NOMO-1 treated with DMSO at 0.1 percent for 48 hours (cell line): ENCODE results near the gene KEL.

ENCODE experiments used
- DNase-seq: peaks from one replicate; lab custom pipeline; 2025; ENCODE audit not compliant: unreplicated experiment; lab: John Stamatoyannopoulos, UW

The KEL gene

DNA sequence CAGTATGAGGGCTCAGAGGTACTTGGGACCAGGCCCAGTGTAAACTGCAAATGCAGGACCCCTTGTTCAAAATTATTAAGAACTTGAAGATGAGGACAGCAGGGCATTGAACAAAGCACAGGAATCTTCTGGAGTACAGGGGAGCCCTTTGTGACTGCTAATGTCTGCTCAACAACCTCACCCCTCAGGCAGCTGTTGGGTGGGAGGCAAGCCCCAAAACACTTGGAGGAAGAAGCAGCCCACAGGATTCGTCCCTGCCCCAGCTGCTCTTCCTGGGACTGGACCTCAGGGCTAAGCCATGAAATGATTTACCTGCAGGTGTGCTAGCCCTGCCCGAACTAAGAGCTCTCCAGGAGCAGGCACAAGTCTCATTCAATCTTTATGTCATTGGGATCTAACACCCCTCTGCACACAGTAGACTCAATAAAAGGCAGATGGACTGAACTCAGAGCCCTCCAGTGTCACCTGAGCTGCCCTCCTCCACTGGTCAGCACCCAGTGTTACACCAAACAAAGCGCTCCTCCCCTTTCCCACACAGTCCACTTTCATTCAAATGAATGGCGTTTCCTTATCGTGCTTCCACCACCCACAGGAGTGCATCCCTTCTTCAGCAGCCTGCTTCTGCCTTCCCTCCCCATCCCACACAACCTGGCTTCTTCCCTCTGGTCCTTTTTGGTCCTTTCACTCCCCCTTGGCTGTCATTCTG lies 29.6 kb downstream of the KEL start:
- no peak for DNase-seq

DNA sequence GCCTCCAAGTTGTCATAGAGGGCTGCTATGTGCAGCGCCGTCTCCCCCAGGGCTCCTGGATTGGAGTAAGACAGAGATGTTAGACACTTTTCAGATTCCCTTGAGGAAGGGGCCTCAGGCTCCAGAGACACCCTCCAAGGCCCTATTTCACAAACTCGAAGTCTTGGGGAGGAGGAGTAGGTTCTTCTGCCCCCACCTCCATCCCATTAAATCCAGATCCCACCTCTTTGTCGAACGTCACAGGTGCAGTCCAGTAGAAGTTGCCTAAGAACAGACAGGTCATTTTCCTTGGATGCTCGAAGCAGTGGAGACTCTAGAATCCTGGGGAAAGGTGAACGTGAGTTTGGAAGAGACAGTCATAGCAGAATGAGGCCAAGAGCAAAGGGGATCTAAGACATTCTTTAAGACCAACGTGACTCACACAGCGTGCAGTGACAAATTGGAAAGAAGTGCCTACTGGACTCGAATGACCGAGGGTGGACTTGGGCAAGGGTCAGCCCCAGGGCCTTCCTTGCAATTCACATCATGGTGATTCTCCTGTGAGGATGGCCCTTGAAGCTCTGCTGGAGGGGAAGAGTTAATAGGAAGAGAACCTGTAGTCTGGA lies 31.9 kb downstream of the KEL start:
- no peak for DNase-seq

DNA sequence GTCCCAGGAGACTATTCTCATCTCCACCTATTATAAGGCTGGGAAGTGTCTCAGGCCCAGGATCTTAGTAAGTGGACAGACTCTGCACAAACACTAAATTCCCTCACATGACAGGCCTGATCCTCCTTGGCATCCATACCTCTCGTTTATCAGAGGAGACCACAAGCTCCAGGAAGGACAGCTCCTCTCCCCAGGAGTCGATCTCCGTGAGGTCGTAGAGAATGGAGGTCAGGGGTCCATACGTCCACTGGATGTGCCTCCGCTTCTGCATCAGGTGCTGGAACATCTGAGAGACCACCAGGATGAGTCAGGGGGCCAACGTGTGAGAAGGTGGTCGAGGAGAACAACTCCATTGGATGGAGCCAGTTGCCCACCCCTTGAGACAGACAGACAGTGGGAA lies 34.2 kb downstream of the KEL start:
- DNase-seq, result no peak

DNA sequence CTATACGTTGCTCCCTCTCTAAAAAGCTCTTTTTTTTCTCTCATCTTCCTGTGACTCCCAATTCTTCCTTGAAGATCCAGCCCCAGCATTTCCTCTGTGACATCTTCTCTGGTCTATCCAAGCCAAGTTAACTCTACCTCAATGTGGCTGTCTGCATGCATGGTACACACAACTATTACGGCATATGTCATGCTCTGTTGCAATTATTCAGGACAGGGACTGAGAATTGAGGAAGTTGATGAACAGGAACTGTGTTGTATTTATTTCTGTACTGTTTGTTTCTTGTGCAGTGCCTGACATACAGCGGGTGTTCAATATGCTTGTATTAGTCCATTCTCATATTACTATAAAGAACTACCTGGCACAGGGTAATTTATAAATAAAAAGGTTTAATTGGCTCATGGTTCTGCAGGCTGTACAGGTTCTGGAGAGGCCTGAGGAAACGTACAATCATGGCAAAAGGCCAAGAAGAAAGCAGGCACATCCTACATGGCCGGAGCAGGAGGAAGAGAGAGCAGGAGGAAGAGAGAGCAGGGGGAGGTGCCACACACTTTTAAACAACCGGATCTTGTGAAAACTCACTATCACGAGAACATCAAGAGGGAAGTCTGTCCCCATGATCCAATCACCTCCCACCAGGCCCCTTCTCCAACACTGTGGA lies 34.9 kb downstream of the KEL start:
- peak; percentile 66 for DNase-seq

DNA sequence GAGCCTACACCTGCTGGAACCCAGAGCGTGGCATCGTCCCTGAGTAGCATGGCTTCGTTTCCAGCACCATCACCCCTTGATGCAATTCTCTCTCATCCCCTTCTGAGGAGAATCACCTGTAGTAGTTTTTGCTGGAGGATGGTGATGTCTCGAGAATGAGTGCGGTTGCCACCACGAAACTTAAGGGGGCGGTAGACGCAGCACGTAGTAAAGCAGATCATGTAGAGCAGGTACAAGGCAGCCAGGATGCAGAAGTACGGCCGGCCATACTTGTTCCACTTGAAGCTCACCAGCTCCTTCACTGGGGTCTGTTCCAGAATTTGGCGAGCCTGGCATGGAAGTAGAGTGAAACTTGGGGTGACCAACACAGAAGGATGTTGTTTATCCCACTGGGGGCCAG lies 36.8 kb downstream of the KEL start:
- DNase-seq, result no peak

DNA sequence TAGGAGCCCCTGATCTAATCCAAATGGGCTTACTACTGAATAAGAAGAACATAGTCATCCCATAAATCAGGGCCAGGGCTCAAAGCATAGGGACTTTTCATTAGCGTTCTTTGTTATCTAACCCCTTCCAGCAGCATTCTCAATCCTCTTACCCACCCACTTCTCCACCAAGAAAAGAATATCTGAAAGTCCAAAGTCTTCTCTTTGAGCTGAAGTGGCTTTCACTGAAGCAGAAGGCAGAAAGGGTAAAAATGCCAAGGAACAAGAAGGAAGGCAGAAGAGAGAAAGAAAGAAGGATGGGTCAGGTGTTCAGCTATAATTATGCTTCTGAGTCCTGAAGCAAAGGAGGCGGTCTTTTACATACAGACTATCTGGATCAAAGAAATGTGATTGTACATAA lies 38.8 kb downstream of the KEL start:
- no peak for DNase-seq

DNA sequence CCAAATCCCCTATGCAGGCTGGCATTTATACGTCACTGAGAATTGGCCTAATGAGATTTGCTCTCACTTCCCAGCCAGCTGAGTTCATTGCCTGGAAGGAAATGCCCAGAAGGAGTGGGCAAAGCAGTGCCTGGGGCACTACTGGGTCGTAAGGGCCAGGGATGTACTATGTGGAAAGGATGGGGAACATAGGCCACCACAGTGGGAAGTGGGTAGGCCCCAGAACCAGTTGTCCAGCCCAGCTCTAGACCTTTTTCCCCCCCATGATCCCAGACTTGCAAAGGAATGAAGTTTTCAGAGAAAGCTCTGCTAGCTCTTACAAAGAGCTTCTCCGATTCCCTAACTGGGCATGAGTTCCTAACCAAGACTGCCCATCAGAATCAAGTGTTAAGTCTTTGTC lies 42.5 kb downstream of the KEL start:
- no peak for DNase-seq

DNA sequence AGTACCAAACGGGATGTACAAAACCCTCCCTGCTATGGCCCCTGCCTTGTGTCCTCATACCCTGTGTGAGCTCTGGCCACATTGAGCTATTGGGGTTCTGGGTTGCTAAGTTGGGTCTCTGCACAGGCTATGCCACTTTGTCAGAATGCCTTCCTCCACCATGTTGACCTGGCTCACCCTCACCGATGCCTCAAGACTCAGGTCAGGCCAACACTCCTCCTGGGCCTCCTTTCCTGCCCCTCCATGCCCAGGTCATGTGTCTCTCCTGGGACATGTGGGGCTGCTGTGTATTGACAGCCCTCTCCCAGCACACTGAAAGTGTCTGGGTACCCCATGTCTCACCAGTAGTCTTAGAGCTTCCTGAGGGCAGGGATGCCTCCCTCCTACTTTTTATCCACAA lies 43.3 kb downstream of the KEL start:
- DNase-seq, result no peak

DNA sequence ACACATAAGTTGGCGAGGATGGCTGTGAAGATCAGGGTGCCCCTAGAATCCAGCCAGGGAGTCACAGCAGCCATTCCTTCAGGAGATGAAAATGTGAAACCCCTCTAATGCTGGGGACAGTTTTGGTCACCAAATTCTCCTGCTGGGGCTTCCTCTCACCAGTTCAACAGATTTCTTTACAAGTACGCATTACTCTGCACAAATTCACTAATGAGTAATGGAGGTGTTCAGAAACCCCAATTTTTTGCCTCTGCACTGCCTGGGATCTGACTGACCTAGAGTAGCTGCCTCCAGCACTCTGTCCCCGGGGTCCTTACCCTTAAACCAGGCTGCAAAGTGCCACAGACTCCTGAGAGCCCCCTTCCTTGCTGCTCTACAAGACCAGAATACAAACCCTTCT lies 44.7 kb downstream of the KEL start:
- no peak for DNase-seq

DNA sequence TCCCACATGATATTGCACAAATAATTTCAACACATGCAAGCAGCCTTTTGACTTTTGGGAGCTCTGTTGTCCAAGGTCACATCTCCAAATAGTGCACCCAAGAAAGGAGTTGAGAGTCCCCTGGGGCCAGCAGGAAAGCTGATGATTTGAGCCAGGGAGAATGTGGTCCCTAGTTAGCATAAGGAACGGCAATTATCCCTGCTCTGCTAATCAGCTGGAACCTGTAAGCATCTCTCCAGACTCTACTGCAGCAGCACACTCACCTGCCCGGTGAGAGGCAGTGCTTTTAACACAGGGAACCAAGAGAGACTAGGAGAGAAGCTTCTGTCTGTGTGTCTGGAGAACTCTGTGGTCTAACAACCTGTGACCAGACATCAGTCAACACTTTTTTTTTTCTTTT lies 45.7 kb downstream of the KEL start:
- no peak for DNase-seq

DNA sequence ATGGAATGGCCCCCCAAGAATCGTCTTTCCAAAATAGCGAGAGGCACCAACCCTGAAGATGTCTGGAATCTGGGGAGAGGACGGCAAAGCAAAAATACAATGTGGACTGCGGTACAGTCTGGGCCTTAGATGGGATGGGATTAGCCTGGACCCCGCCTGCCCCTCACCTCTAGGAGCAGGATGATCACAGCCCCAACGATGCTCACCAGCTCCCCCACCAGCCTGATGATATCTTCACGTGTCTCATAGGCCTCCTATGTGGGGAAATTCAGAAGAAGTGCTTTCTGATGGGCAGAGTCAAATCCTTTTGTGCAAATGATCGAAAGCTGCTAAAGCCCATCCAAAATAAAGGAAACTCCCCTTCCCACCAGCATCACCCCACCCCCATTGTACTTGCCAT lies 46.8 kb downstream of the KEL start:
- no peak for DNase-seq

DNA sequence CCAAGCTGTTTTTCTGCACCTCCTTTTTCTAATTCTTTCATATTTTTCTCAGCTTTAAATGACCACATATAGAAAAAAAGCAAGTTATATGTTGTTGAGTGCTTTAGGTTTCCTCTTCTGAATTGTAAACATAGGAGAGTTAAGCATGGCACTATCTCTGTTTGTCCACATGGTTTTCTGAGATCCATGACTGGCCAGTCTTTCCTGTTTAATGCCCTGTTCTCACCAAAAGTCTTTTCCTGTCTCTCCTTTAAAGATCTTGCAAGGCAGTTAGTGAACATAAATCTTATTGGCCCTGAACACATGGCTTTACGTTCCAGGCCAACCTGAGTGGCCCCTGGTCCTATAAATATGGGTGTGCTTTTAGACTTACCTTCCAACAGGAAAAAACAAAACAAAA lies 48.0 kb downstream of the KEL start:
- no peak for DNase-seq

DNA sequence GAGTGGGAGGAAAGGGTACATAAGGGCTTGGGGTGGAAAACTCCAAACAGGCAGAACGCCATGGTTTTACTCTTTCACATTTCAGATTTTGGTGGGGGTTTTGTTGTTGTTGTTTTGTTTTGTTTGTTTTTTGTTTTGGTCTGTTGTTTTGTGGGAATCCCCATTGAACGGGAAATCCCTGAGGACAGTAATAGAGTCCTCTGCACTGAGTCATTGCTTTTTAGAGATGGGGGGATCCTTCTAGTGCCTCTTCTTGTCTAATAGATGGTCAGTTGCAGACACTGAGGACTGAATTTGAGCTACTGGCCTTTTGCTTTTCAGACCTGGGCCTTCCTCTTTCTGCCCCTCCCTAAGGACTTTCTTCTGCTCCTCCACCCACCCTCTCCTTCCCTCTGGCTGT lies 48.6 kb downstream of the KEL start:
- no peak for DNase-seq

DNA sequence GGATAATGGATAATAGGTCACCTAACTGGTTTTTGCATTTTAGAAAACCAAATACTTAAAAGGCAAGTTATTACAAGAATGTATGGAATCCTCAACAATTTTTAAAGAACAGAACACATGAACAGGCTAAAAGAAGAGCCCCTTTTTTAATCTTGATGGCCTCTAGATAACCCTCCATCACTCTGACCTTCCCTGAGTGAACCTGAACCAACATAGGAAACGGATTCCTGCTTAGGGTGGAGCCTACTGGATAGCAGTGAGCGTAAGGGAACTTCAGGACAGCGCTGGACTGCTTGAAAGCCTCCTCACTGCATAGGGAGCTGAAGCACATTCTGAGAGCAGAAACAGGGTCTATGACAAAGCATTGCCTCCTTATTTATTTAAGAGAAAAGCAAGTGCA lies 49.1 kb downstream of the KEL start:
- DNase-seq, result no peak

DNA sequence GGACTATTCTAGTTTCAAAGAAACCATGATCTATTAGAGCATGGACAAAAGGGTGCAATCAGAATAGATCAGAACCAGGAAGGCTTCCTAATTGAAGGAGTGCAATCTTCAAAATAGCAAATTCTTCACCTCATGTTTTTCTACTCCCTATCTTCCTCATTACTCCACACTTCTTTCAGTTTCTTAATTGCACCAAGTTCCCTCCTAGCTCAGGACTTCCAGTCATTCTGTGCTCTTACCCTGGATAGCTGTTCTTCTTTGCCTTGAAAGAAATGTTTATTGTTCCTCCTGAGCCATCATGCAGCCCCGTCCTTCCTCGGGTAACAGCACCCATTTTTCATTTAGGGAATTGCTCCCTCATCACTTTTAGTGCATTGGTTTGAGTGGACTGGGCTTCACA lies 51.7 kb downstream of the KEL start:
- no peak for DNase-seq

DNA sequence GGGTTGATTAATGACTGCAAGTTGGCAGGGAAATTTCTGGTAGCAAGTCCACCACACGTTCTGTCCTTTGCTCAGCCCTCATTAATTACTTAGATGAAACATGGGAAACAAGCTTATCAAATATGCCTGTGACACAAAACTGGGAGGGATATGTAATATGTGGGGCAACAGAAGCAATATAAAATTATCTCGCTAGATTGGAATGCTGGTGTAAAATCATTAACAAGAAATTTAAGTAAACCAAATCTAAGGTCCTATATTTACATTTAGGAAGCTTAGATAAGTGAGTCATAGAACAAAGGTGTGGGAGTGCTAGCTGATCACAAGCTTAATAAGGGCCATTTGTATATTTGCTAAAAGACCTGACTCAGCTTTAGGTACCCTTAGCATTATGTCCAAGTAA lies 52.1 kb downstream of the KEL start:
- DNase-seq, result no peak

DNA sequence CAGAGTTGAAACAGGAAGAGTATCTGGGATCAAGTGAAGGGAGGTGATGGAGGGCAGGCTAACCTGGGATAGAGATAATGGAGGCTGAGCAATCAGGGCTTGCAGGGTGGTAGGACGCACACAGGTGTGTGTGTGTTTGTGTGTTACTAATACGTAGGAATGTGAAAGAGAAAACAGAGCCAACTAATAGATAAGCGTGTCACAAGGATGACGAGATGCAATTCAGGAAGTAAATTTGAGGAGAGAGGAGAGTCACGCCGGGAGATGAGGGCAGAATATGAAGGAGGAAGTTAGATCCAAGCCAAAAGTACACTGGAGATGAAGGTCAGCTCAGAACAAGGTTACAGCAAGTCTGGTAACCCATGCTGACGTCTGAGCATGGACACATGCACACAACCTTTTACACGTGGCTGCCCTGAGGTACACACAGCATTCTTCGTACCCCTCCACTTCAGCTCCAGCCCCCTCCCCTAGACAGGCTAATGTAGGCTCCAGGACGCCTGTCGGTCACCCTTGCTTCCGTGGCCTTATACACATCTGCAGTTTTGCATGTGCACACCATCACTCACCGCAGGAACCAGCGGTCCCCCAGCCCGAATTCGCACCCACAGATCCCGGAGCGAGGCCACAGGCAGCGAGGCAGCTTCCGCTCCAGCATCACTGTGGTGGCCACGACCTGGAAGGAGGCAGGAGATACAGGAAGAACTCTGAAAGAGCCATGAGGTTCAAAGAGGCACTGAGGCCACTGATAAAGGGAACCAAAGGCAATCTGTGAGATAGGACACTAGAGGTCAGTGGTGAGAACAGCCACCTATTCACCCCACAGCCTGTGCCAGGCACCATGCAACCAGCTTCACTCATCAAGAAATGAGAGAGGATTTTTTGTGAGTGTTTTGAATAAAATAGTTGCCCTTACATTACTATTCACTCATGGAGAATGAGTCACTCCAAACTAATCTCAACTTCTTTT lies 53.0 kb downstream of the KEL start:
- DNase-seq, result peak; percentile 17

DNA sequence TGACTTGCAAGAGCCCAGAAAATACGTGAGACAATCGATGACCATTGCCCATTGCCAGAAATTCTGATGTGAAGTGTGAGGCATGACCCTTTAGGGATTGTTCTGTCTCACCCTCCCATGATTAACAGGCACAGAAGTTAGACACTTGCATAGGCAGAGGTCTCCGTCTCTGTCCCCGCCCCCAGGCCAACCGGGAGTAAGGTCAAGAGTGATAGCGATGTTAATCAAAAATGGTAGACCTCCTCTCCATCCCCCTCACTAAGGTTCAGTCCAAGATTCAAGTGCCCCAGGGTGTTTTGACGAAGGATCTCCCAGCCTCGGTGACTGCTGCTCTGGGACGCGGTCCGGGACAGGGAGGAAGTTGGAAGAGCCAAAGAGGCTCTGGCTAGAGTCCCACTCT lies 53.9 kb downstream of the KEL start:
- DNase-seq, result no peak

DNA sequence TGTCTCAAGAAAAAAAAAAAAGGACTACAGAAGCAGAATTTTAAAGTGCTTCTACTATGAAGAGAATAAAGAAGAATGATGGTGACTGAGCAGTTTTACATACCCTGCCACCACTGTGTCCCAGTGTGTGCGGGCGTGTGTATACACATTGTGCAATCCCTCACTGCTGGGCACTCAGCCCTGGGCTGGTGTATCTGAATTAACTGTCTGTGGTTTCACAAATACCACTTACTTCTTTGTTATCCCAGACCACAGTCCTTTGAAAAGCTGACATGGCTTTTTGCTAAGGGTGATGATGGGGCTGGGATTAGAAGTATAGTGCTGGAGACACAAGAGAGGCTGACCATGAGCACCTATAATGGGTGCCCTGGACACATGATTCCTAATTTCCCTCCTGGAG lies 55.5 kb downstream of the KEL start:
- DNase-seq, result no peak

DNA sequence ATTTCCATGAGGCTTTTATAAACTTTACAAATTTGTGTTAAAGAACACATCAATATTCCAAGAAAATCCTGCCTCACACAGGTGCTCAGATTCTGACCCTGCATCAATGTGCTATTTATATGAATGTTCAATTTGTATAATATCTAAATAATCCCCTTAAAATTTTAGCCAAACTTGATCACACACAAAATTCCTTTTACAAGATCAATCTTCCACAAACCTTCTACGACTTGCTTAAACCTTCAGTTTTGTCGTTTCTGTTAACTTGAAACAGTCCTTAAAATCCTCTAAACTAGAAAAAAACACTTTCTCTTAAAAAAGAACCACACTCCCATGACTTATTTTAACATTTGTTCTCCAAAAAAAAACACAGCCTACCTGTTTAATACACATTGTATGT lies 56.4 kb downstream of the KEL start:
- DNase-seq, result no peak

DNA sequence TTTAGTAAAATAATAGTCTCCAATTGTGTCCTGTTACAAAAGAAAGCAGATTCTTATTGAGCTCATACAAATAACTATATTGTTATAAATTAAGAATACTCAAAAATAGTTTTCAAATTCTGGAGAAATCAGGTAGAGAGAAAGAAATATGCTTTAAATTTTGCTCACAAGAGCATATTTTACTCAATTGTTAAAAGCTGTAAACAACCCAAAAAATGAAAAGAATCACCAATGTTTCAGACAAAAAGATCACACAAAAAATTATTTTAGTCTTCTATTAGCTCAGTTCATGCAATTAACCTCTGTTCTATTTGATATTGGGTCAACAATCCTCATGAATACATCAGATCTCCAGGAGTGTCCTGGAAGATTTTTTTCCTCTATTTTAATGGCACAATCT lies 58.0 kb downstream of the KEL start:
- no peak for DNase-seq
